GM12892 (cell line): ENCODE data around the gene DDX17.

Source experiments
- POLR2A ChIP-seq: IDR thresholded peaks from 2 replicates; pipeline ENCODE4 v1.6.1; 2011; ENCODE audit warnings: low read depth, low read length, control low read depth
- POLR2AphosphoS5 ChIP-seq: IDR thresholded peaks from 2 replicates; pipeline ENCODE4 v1.6.1; 2011; ENCODE audit warnings: low read depth, low read length, control low read depth
- TAF1 ChIP-seq: IDR thresholded peaks from 2 replicates; pipeline ENCODE4 v1.6.1; 2011; ENCODE audit warnings: low read depth, mild to moderate bottlenecking, control low read depth, low read length, borderline replicate concordance

- TF ChIP-seq POLR2A (no peak), TAF1 (no peak), POLR2AphosphoS5 (no peak)
Observed at GRCh38 chr22:38471237-38471636, 34.9 kb downstream of the DDX17 start.
